ENCODE data around the gene DIDO1.

Gene DIDO1

DNA sequence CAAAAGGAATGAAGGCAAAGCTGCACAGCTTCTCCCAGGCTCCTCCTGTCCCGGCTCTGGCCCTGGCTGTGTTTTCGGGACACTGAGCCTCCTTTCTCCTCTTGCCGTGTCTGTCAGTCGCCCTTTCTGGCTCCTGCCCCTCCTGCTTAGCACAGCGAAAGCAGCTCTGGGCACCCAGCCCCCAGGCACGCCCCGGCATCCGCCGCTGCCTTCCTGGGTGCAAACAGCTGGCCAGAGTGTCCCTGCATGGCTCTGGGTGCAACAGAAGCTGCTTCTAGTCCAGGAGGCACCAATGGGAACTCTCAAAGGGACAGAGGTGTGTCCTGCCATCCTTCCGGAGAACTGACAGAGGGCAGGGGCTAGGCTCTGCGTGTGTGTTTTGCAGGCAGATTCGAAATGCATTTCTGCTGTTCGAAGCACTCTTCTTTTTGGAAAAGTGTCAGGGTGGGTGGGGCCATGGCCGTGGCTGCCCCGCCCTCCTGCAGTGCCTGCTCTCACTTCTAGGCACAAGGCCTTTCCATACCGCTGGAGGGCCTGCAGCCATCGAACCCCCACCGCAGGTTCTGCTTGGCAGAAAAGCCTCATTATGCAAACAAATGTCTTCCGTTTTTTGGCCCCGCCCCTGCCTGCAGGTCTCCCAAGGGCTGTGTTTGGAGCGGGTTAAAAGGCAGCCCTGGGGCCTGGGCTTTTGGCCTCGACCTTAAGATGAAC lies 93.9 kb downstream of the DIDO1 start:
- no peak for DNase-seq (ENCODE audit: low spot score)

DNA sequence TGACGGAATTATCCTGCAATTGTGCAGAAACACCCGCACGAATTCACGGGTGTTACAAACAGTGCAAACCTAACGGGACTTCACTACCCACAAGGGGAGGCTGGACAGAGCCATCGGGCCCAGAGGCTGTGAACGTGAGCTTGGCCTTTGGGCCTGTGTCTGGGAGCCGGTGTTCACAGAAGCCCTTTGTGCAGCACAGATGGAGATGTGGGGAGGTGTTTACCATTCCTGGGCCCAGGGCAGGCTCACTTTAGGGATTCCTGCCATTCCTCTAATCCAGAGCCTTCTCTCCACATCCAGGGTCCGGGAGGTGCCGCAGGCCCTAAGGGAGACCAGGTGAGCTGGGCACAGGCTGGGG lies 94.5 kb downstream of the DIDO1 start:
- DNase-seq (ENCODE audit: low spot score): no peak

- DNase-seq (ENCODE audit: low spot score): no peak
Measured at GRCh38 chr20:62831361-62831788, 94.9 kb downstream of the DIDO1 start.

DNA sequence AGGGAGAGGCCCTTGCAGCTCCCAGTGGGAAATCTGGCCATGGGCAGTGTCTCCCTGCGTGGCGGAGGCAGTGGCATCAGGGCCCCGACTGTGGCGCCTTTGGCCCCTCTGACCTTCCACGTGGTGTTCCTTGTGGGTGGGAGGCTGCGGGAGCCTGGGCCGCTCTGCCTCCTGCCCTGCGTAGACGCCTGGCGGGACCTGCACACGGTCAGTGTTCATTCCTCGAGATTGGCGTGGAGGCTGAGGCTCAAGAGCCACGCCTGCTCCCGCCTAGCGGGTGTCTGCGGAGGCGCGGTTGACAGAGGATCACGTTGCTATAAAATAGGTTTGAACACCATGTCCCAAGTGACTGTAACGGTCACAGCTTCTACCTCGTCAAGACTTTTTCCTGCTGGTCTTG lies 95.5 kb downstream of the DIDO1 start:
- no peak for DNase-seq (ENCODE audit: low spot score)

DNA sequence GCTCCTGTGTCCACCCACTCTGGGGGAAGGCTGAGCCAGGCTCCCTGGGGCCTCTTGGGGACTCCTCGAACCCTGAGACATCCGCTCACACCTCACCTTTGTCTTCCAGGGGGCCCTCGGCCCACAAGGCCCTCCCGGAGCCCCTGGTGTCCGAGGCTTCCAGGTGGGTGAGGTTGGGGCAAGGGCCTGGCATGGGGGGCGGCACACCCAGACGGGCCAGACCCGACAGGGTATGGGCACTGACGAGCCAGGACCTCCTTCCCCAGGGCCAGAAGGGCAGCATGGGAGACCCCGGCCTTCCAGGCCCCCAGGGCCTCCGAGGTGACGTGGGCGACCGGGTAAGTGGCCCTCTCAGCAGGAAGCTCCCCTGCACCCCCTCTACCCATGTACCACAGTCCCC lies 96.1 kb downstream of the DIDO1 start:
- no peak for DNase-seq (ENCODE audit: low spot score)

- no peak for DNase-seq (ENCODE audit: low spot score)
Measured at GRCh38 chr20:62829231-62830230, 96.8 kb downstream of the DIDO1 start.

- no peak for DNase-seq (ENCODE audit: low spot score)
Measured at GRCh38 chr20:62828511-62829230, 97.6 kb downstream of the DIDO1 start.

- DNase-seq (ENCODE audit: low spot score): no peak
Measured at GRCh38 chr20:62828051-62828450, 98.3 kb downstream of the DIDO1 start.

Measured in cerebellar cortex (tissue), 1 donor.